Vagina (tissue), 2 donors: ENCODE results near the gene CCDC60.

Source experiments
- CTCF ChIP-seq, 3 experiments: fragments of 450-650 bp in 2 of 3; fragments of 200-600 bp in 1 of 3; sonication (generic) in 1 of 3; IDR thresholded peaks; one replicate each; pipeline ENCODE4 v1.5.1; 2017 to 2019; ENCODE audit warnings: antibody characterized with exemption in 3 of 3, mild to moderate bottlenecking in 2 of 3, moderate library complexity in 2 of 3
- POLR2A ChIP-seq, 2 donors: fragments of 450-650 bp; IDR thresholded peaks; one replicate each; pipeline ENCODE4 v1.6.1; 2017; ENCODE audit warnings: antibody characterized with exemption in 2 of 2, mild to moderate bottlenecking in 2 of 2, moderate library complexity in 2 of 2
- POLR2AphosphoS5 ChIP-seq, 2 donors: sonication (generic); formaldehyde crosslinking; IDR thresholded peaks; one replicate each; pipeline ENCODE4 v1.9.0; 2017; ENCODE audit warnings: antibody characterized with exemption in 2 of 2, mild to moderate bottlenecking in 2 of 2, low read depth in 1 of 2; ENCODE audit not compliant: insufficient read depth in 1 of 2

- no peak for TF ChIP-seq POLR2A (IDR thresholded peaks at IDR 0.05)
- no peak for TF ChIP-seq CTCF (IDR thresholded peaks at IDR 0.05)
- TF ChIP-seq POLR2AphosphoS5 (IDR thresholded peaks at IDR 0.05; ENCODE audit: insufficient read depth in 1 of 2, low read depth in 1 of 2) = no peak
Observed at GRCh38 chr12:119398190-119398589, 63.7 kb downstream of the CCDC60 start.
